Fibroblast of mammary gland (primary cell): Measurements from ENCODE around the gene CDC45.

ENCODE experiments used
- DNase-seq: peaks from one replicate; pipeline ENCODE4 v3.0.0-alpha.2; 2010; ENCODE audit warnings: low read depth
- H3K4me3 ChIP-seq: 2 replicates; pipeline ENCODE4 v1.5.1; 2011; ENCODE audit warnings: low read depth, mild to moderate bottlenecking, low read length, moderate library complexity; ENCODE audit not compliant: control insufficient read depth
- TF ChIP-seq, protein P1 (sequence below): conservative IDR thresholded peaks from 2 replicates; pipeline ENCODE4 v1.5.1; 2011; ENCODE audit warnings: low read depth, low read length, inconsistent platforms; ENCODE audit not compliant: control insufficient read depth, insufficient read depth

The CDC45 gene

DNA sequence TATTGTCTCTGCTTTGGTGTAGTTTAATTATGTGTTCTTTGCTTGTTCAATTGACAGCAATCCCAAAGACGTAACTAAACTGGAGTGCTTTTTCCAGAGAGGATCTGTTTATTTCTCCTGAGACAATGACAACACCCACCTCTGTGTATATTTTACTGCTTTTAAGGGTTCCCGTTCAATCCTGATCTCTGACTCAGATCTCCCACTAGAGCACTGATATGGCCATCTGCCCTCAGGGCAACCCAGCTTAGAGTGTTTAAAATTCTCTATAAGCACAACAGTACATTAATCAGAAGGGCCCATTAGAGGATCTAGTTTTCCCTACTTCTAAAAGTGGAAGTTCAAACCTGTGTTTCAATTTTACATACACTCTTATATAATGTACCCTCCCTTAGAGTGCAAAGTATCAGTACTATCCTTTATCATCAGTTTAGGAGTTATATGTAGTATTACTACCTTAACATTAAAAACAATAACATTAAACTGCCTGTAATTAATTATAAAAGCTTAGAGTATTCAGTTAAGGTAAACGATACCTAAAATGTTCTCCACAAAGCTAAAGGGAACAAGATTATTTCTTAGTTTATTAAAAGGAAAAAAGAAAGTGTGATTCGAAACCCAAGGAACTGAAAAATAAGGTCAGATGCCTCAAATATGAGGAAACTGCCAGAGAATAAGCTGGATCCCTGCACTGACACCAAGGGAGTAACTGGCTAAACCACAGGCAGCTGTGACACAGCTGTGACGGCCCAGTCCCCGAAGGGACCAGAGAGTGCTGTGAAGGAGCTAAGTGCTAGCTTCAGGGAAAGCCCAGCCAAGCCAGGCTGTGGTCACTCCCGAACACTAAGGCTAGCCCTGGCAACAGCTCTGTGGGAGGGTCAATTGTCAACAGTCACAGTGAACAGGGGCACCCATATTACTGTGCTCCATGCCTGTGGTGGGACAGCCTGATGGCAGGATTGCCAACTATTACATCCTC lies 15.9 kb upstream of the CDC45 start:
- peak; percentile 28 for DNase-seq
- TF ChIP-seq, protein P1, sequence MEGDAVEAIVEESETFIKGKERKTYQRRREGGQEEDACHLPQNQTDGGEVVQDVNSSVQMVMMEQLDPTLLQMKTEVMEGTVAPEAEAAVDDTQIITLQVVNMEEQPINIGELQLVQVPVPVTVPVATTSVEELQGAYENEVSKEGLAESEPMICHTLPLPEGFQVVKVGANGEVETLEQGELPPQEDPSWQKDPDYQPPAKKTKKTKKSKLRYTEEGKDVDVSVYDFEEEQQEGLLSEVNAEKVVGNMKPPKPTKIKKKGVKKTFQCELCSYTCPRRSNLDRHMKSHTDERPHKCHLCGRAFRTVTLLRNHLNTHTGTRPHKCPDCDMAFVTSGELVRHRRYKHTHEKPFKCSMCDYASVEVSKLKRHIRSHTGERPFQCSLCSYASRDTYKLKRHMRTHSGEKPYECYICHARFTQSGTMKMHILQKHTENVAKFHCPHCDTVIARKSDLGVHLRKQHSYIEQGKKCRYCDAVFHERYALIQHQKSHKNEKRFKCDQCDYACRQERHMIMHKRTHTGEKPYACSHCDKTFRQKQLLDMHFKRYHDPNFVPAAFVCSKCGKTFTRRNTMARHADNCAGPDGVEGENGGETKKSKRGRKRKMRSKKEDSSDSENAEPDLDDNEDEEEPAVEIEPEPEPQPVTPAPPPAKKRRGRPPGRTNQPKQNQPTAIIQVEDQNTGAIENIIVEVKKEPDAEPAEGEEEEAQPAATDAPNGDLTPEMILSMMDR = no peak

DNA sequence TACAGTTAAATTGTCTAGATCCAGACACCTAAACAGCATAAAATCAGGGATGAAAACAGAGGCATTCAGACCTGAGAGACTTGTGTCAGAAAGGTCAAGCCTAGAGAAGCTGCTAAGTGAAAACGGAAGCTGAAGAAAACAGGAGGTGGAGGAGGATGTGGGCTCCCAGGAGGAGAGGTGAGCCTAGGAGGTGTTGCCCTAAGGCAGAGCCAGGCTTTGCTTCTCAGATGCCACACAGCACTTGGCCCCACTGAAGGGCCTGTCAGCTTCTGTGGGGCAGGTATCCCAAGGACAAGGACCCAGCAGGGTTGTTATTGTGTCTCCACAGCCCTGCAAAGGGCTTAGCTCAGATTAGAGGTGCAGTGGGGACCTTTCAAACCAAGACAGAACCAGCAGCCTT lies 15.2 kb upstream of the CDC45 start:
- TF ChIP-seq, protein P1 = no peak
- H3K4me3 ChIP-seq = no peak overlapping the region
- no peak for DNase-seq

More for the DNA sequence above, 15.9 kb upstream of the CDC45 start:
- H3K4me3 ChIP-seq = no peak overlapping the region

DNA sequence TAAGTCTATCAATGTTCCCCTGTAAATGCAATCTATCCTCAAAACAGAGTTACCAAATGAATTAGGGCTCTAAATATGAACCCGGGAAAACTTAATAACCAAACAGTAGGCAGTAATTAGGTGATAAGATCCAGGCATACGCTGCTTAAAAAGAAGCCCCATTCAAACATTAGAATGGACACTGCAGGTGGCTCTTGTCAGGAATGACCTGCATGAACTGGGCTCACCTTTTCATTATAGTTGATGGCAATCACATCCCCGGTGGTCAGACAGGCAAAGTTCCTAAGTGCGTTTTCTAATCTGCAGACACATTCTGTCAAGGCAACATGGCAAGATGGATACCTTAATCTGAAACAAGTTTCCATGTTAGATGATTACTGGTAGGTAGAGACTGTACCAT lies 14.7 kb upstream of the CDC45 start:
- no peak overlapping the region for H3K4me3 ChIP-seq
- TF ChIP-seq, protein P1 = no peak
- no peak for DNase-seq

DNA sequence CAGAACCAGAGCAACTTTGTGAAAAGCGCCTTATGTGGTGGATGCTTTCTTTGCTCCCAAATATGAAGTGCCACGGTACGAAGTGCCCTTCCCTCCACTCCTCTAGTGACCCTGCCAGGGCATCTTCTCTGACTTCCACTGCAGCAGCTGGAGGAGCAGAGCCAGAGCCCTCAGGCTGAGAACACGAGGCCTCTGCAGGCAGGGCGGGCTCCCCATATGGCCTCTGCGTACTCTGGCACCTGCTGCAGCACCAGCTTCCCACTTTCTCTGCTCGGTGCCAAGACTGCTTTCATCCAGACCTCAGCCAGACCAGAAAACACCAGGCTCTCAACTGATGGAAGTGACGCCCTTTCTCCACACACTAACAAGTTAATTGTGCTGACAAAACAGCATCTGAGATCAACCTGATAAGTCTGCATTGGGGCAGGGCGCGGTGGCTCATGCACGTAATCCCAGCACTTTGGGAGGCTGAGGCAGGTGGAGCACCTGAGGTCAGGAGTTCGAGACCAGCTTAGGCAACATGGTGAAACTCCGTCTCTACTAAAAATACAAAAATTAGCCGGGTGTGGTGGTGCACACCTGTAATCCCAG lies 13.5 kb upstream of the CDC45 start:
- TF ChIP-seq, protein P1 = no peak
- H3K4me3 ChIP-seq = no peak overlapping the region
- DNase-seq = no peak

DNA sequence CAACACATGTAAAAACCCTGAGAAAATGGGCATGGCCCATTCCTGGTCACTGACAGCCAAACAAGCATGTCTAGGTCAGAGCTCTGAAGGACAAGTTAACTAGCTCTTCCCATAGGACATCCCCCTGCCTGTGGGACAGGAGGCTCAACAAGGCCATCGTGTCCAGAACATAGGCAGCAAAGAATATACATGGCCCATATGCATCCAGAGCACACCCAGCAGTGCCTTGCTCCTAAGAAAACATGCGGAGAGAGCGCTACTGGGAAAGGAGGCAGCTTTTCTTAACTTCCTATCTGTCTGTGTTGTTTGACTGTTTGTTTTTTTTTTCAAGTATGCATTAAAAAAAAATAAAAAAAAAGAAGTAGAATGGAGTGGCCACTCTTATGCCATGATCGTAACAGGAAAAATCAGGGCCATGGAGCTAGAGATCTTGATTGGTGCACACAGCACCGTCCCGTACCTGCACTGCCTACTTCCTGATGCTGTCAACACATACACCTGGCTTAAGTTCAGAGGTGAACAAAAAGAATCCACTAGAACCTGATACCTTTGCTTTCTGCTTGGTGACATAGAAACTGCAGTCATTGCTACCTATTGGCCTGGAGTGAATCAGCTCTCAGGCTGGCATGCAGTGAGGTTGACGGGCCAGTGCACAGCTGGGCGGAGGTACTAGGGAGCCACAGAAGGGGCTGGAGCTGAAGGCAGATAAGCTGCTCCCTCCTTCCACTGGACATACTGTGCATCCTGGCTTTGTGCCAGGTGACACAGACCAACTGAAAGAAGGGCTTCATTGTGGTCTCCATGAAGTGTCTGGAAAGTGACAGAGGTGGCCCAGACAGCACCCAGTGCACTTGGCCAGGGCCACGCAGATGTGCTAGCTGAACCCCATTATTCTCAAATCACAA lies 12.6 kb upstream of the CDC45 start:
- TF ChIP-seq, protein P1 = no peak
- H3K4me3 ChIP-seq = no peak overlapping the region
- no peak for DNase-seq

DNA sequence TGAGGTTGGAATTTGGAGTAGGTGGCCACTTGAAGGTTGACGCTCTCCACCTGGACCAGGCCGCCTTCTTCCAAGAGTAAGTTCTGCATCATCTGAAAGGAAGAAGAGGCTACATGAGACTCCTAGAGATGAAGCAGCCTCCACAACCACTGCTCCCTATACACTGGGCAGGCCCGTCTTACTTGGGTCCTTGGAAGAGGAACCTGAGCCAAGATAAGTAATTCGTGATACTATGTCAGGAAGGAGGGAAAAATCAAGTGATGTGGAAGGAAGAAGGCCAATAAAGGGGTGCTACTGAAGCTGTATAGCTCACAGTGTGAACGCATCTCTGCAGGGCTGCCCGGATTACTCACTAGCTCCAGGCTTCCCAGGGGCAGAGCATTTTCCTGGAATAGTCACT lies 11.8 kb upstream of the CDC45 start:
- TF ChIP-seq, protein P1 = no peak
- DNase-seq = no peak

More for the DNA sequence above, 11.8 kb upstream of the CDC45 start:
- no peak overlapping the region for H3K4me3 ChIP-seq
